HCT116 (cell line): ENCODE measurements around the gene SHTN1. TPM values are rescaled to one million over a fixed set of nuclear protein-coding genes. Genes with fewer than 3 reads are reported as not detected.

ENCODE experiments used
- ATAC-seq: fragments of 200-7000 bp; cut with Tn5 transposase; 2 replicates; pipeline ENCODE4 v1.9.1; 2020; ENCODE audit warnings: mild to moderate bottlenecking, moderate library complexity
- BruUV-seq: library from RNA; stranded (reverse); fragments of 400-500 nt; replicated peaks from 2 replicates; lab custom pipeline; 2021; lab: Mats Ljungman, UMichigan
- CTCF ChIA-PET: fragments of 300-600 bp; sonication (Branson Sonifier 250); formaldehyde crosslinking; loops from one replicate; lab custom pipeline; 2021; ENCODE audit warnings: antibody characterized with exemption; lab: Charles Lee
- POLR2A ChIA-PET: fragments of 300-600, 350-600 bp; sonication (Branson Sonifier 250); formaldehyde crosslinking; loops from one replicate; lab custom pipeline; 2021; ENCODE audit warnings: antibody characterized with exemption; lab: Charles Lee
- RAD21 ChIA-PET, 2 experiments: fragments of 300-600 bp; sonication (Branson Sonifier 250); formaldehyde crosslinking; loops; one replicate each; lab custom pipeline; 2023; ENCODE audit warnings: low total read pairs in 2 of 2; ENCODE audit not compliant: uncharacterized antibody in 2 of 2, unreplicated experiment in 2 of 2, low non-redundant PET in 1 of 2; lab: Charles Lee
- DNase-seq: peaks from one replicate; pipeline ENCODE4 v3.0.0-alpha.2; 2010; ENCODE audit warnings: low read depth, low spot score
- H2AFZ ChIP-seq: fragments of 200-600 bp; shearing (Covaris generic), sonication (generic); 2 replicates; pipeline ENCODE4 v1.6.1; 2017; ENCODE audit warnings: low read depth, mixed run types, mixed read lengths, antibody characterized with exemption, low read length; ENCODE audit not compliant: poor library complexity, severe bottlenecking
- H3K27ac ChIP-seq: 2 replicates; pipeline ENCODE4 v1.5.1; 2012; ENCODE audit warnings: low read depth, low read length
- H3K27me3 ChIP-seq: fragments of 200-600 bp; sonication (generic); 2 replicates; pipeline ENCODE4 v1.6.1; 2016; ENCODE audit warnings: mixed run types, low read length, mixed read lengths; ENCODE audit not compliant: insufficient read depth
- H3K36me3 ChIP-seq, 2 experiments: fragments of 200-500 bp in 1 of 2; fragments of 200-600 bp in 1 of 2; sonication (Bioruptor generic) in 1 of 2; sonication (generic) in 1 of 2; 2 replicates each; pipeline versions ENCODE4 v1.5.1 to v1.6.1; 2014 to 2016; ENCODE audit warnings: low read length in 2 of 2, inconsistent platforms in 1 of 2, mixed read lengths in 1 of 2, mixed run types in 1 of 2; ENCODE audit not compliant: insufficient read depth in 2 of 2, control insufficient read depth in 1 of 2
- H3K4me1 ChIP-seq, 2 experiments: fragments of 200-600 bp in 1 of 2; sonication (generic) in 1 of 2; 2 replicates each; pipeline versions ENCODE4 v1.5.1 to v1.6.1; 2012 to 2017; ENCODE audit warnings: low read length in 2 of 2, inconsistent platforms in 1 of 2, mild to moderate bottlenecking in 1 of 2, mixed read lengths in 1 of 2, mixed run types in 1 of 2, moderate library complexity in 1 of 2; ENCODE audit not compliant: insufficient read depth in 2 of 2, control insufficient read depth in 1 of 2
- H3K4me2 ChIP-seq: fragments of 200-600 bp; sonication (generic); 2 replicates; pipeline ENCODE4 v1.6.1; 2017; ENCODE audit warnings: mixed run types, low read length, mixed read lengths
- H3K4me3 ChIP-seq, 2 experiments: fragments of 200-600 bp in 1 of 2; sonication (generic) in 1 of 2; replicated peaks in 1 of 2; 2 replicates each; pipeline ENCODE4 v1.5.1; 2011 to 2016; ENCODE audit warnings: low read length in 2 of 2, control low read depth in 1 of 2, low read depth in 1 of 2, mild to moderate bottlenecking in 1 of 2, mixed read lengths in 1 of 2, mixed run types in 1 of 2
- H3K79me2 ChIP-seq: fragments of 200-600 bp; sonication (generic); 2 replicates; pipeline ENCODE4 v1.6.1; 2017; ENCODE audit warnings: mild to moderate bottlenecking, mixed run types, low read length, moderate library complexity, mixed read lengths; ENCODE audit not compliant: insufficient read depth
- H3K9ac ChIP-seq: fragments of 200-600 bp; sonication (generic); 2 replicates; pipeline ENCODE4 v1.6.1; 2016; ENCODE audit warnings: low read length, mixed read lengths
- H3K9me2 ChIP-seq: fragments of 200-600 bp; sonication (generic), shearing (Covaris generic); 2 replicates; pipeline ENCODE4 v1.6.1; 2017; ENCODE audit warnings: mixed run types, mild to moderate bottlenecking, moderate library complexity; ENCODE audit not compliant: insufficient read depth
- H3K9me3 ChIP-seq, 2 experiments: fragments of 200-500 bp in 1 of 2; fragments of 200-600 bp in 1 of 2; sonication (Bioruptor generic) in 1 of 2; sonication (generic) in 1 of 2; 2 replicates each; pipeline ENCODE4 v1.6.1; 2014 to 2017; ENCODE audit warnings: low read length in 2 of 2, mixed read lengths in 2 of 2, inconsistent platforms in 1 of 2, low read depth in 1 of 2, mild to moderate bottlenecking in 1 of 2, mixed run types in 1 of 2, moderate library complexity in 1 of 2; ENCODE audit not compliant: control insufficient read depth in 1 of 2, insufficient read depth in 1 of 2
- H4K20me1 ChIP-seq: fragments of 200-600 bp; sonication (generic), shearing (Covaris generic); 2 replicates; pipeline ENCODE4 v1.6.1; 2017; ENCODE audit warnings: mixed run types, mild to moderate bottlenecking, moderate library complexity; ENCODE audit not compliant: insufficient read depth
- CBX3 ChIP-seq: IDR thresholded peaks from 2 replicates; pipeline ENCODE4 v1.6.1; 2012; ENCODE audit warnings: low read depth
- EGR1 ChIP-seq: IDR thresholded peaks from 2 replicates; pipeline ENCODE4 v1.6.1; 2012; ENCODE audit warnings: low read depth
- ELF1 ChIP-seq: IDR thresholded peaks from 2 replicates; pipeline ENCODE4 v1.6.1; 2012; ENCODE audit warnings: low read depth, borderline replicate concordance
- EZH2 ChIP-seq: fragments of 200-600 bp; sonication (generic); IDR thresholded peaks from 2 replicates; pipeline ENCODE4 v1.6.1; 2017; ENCODE audit warnings: antibody characterized with exemption, mixed run types
- REST ChIP-seq: IDR thresholded peaks from 2 replicates; pipeline ENCODE4 v1.6.1; 2012; ENCODE audit warnings: low read depth
- ZBTB33 ChIP-seq: IDR thresholded peaks from 2 replicates; pipeline ENCODE4 v1.6.1; 2011; ENCODE audit warnings: mild to moderate bottlenecking, low read length, moderate library complexity; ENCODE audit not compliant: insufficient replicate concordance; ENCODE audit errors: extremely low read depth
- intact Hi-C: fragments of 100-400 bp; cut with micrococcal nuclease; formaldehyde crosslinking; loops from 2 replicates; pipeline ENCODE4 v1.10.0; 2022
- total RNA-seq: library from RNA; stranded (reverse); gene quantifications from one replicate; pipeline ENCODE4 v1.2.1, GENCODE V29; 2021; ENCODE audit not compliant: unreplicated experiment

Gene SHTN1
- total RNA-seq, 1 experiment from 2014 or later: 64.0 TPM

- Histone ChIP-seq H3K9ac (no peak overlapping the region), H3K9me3 (no peaks in the 10 kb centered on the region), H3K4me2 (no peak overlapping the region), H3K4me3 (no peak overlapping the region), H3K27me3 (no peaks in the 10 kb centered on the region), H3K4me1 (no peaks in the 10 kb centered on the region), H3K79me2 (no peaks in the 10 kb centered on the region), H4K20me1 (no peaks in the 10 kb centered on the region), H2AFZ (no peak overlapping the region), H3K27ac (no peak overlapping the region), H3K9me2 (no peaks in the 10 kb centered on the region), H3K36me3 (peaks cover 20 to 26% of the 10 kb centered on the region in 2 experiments; a peak in 2 of 4 replicates)
- TF ChIP-seq CBX3 (no peak), ELF1 (no peak), EGR1 (no peak), EZH2 (no peak), REST (no peak), ZBTB33 (no peak)
- POLR2A ChIA-PET: no interaction called here
- DNase-seq (no peak), ATAC-seq (no peak)
- RAD21 ChIA-PET: no interaction called here
- intact Hi-C loops: no loop called here
- CTCF ChIA-PET: no interaction called here
- no TSS peak for BruUV-seq
Observed at GRCh38 chr10:116909307-116909706, 95.7 kb downstream of the SHTN1 start.
